ENCODE data around the gene PTH2R. TPM values are rescaled to one million over a fixed set of nuclear protein-coding genes. Genes with fewer than 3 reads are reported as not detected.
A peak's percentile ranks its signal among the peaks of the same experiment; 100 is the strongest.
"Not testable (repeated sequence)": the region's sequence is repeated elsewhere in the genome, so short reads cannot be mapped to it uniquely, and the experiment has no call there.

Gene PTH2R
- total RNA-seq, 2 experiments from 2014 or later, result not detected

GRCh38 chr2:208373460-208374089 is 33.0 kb upstream of the PTH2R start:
- Mint-ChIP-seq H3K27ac (no peak overlapping the region), H3K4me1 (ENCODE audit: low read depth) (no peaks in the 10 kb centered on the region), H3K27me3 (peaks cover 17% of the 10 kb centered on the region), H3K4me3 (no peak overlapping the region), H3K36me3 (ENCODE audit: low read depth) (no peaks in the 10 kb centered on the region), H3K9me3 (no peaks in the 10 kb centered on the region)
- peak; percentile 95 for TF ChIP-seq CTCF (IDR thresholded peaks at IDR 0.05)
- Histone ChIP-seq H3K36me3 (ENCODE audit: insufficient read depth, low read length) (no peaks in the 10 kb centered on the region), H3K27me3 (ENCODE audit: control insufficient read depth in 1 of 2, insufficient read depth in 2 of 2, low read length in 2 of 2) (no peaks in the 10 kb centered on the region), H3K27ac (ENCODE audit: low read depth in 1 of 2, low read length in 2 of 2) (no peak overlapping the region), H3K4me3 (ENCODE audit: low read length) (no peak overlapping the region), H3K9me3 (ENCODE audit: control insufficient read depth in 1 of 2, insufficient read depth in 1 of 2, low read length in 2 of 2) (no peaks in the 10 kb centered on the region), H3K4me1 (ENCODE audit: insufficient read depth, low read length) (no peaks in the 10 kb centered on the region)
- ATAC-seq (ENCODE audit: poor library complexity), result peak; percentile 48
- intact Hi-C loops (cut with DNase I, micrococcal nuclease), result loop anchor here (5.0 to 10.0 kb wide), 2 partner anchors 1821 to 1824 kb away; no protein-coding TSS in a partner anchor
- ChIA-PET POLR2A (no interaction called here), CTCF (no interaction called here)
- peak in 5 of 14 experiments; percentile 20 to 47 (median 26) for DNase-seq

DNA sequence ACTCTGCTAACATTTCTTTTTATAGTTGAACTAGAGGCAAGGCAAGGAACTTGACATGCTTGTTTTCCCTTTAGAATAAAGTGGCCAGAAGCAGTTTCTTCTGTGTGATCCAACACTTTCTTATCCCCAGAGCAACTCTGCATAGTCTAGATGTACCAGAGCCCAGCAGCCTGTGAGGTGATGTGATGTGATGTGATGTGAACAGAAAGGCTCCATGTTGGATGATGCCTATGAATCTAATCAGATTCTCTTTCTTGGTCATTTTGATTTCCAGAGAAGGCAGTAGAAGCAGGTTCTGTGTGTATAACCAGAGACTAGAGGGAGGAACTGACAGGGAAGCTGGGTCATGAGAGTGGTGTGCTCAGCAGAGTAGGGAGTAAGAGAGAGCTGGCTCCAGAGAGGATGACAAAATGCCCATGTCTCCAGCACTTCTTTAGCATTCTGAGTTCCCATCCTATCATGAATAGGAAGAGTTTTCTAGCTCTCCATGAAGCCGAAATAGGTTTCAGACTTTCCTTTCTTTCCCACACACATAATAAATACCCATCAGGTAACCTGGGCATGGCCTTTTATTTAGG is 31.0 kb upstream of the PTH2R start:
- peaks cover 0 to 3% of the 10 kb centered on the region in 2 experiments for H3K27me3 ChIP-seq (ENCODE audit: control insufficient read depth in 1 of 2, insufficient read depth in 2 of 2, low read length in 2 of 2)
- DNase-seq (no peak), ATAC-seq (ENCODE audit: poor library complexity) (no peak)
- H3K36me3 Mint-ChIP-seq (ENCODE audit: low read depth), result no peaks in the 10 kb centered on the region
- H3K27ac Mint-ChIP-seq, result no peak overlapping the region
- H3K9me3 ChIP-seq (ENCODE audit: control insufficient read depth in 1 of 2, insufficient read depth in 1 of 2, low read length in 2 of 2), result no peaks in the 10 kb centered on the region
- H3K9me3 Mint-ChIP-seq, result no peaks in the 10 kb centered on the region
- peaks cover 24% of the 10 kb centered on the region for H3K27me3 Mint-ChIP-seq
- no peak overlapping the region for H3K4me3 Mint-ChIP-seq
- H3K4me3 ChIP-seq (ENCODE audit: low read length), result no peak overlapping the region
- TF ChIP-seq CTCF (IDR thresholded peaks at IDR 0.05), result no peak
- intact Hi-C loops (cut with DNase I, micrococcal nuclease), result loop anchor here in 1 of 2 experiments (10.0 kb wide), 1 partner anchor 1819 kb away; no protein-coding TSS in a partner anchor
- H3K27ac ChIP-seq (ENCODE audit: low read depth in 1 of 2, low read length in 2 of 2), result no peak overlapping the region
- CTCF ChIA-PET, result no interaction called here
- POLR2A ChIA-PET, result no interaction called here
- no peaks in the 10 kb centered on the region for H3K4me1 Mint-ChIP-seq (ENCODE audit: low read depth)
- H3K36me3 ChIP-seq (ENCODE audit: insufficient read depth, low read length), result no peaks in the 10 kb centered on the region
- H3K4me1 ChIP-seq (ENCODE audit: insufficient read depth, low read length), result no peaks in the 10 kb centered on the region

- H3K4me3 Mint-ChIP-seq; DNase-seq; H3K4me3 ChIP-seq (ENCODE audit: low read length); POLR2A ChIA-PET; H3K4me1 ChIP-seq (ENCODE audit: insufficient read depth, low read length); H3K27ac ChIP-seq (ENCODE audit: low read depth in 1 of 2, low read length in 2 of 2); ATAC-seq (ENCODE audit: poor library complexity); H3K9me3 Mint-ChIP-seq; H3K9me3 ChIP-seq (ENCODE audit: control insufficient read depth in 1 of 2, insufficient read depth in 1 of 2, low read length in 2 of 2); H3K36me3 ChIP-seq (ENCODE audit: insufficient read depth, low read length); H3K27ac Mint-ChIP-seq; H3K36me3 Mint-ChIP-seq (ENCODE audit: low read depth); H3K4me1 Mint-ChIP-seq (ENCODE audit: low read depth); H3K27me3 ChIP-seq (ENCODE audit: control insufficient read depth in 1 of 2, insufficient read depth in 2 of 2, low read length in 2 of 2); CTCF ChIA-PET: not testable (repeated sequence)
- H3K27me3 Mint-ChIP-seq, result peaks cover 30% of the 10 kb centered on the region
- intact Hi-C loops (cut with DNase I, micrococcal nuclease), result loop anchor here in 1 of 2 experiments (10.0 kb wide), 1 partner anchor 1817 kb away; no protein-coding TSS in a partner anchor
Measured at GRCh38 chr2:208377344-208377860, 29.2 kb upstream of the PTH2R start.
